ENCODE data around the gene FOXK1.
"Not testable (repeated sequence)": the region's sequence is repeated elsewhere in the genome, so short reads cannot be mapped to it uniquely, and the experiment has no call there.

The FOXK1 gene

GRCh38 chr7:4786015-4786414 lies 103.9 kb downstream of the FOXK1 start:
- no peak for DNase-seq (ENCODE audit: low spot score)

DNA sequence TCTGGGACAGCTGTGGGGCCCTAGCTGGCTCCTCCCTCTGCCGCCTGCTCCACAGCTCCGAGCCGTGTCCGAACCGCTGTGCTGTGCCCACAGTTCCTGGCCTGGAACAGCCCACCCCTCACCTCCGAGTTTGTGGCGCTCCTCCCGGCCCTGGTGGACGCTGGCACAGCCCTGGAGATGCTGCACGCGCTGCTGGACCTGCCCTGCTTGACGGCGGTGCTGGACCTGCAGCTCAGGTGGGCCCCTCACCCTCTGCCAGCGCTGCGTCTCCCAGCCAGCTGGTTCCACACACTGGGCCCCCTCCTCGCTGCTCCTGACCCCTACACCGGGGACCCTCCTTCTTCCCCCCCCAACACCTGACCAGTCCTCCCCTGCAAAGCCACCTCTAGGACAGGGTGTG lies 105.4 kb downstream of the FOXK1 start:
- no peak for DNase-seq (ENCODE audit: low spot score)

- DNase-seq (ENCODE audit: low spot score) = peak; percentile 3
Observed at GRCh38 chr7:4787947-4788626, 106.0 kb downstream of the FOXK1 start.

DNA sequence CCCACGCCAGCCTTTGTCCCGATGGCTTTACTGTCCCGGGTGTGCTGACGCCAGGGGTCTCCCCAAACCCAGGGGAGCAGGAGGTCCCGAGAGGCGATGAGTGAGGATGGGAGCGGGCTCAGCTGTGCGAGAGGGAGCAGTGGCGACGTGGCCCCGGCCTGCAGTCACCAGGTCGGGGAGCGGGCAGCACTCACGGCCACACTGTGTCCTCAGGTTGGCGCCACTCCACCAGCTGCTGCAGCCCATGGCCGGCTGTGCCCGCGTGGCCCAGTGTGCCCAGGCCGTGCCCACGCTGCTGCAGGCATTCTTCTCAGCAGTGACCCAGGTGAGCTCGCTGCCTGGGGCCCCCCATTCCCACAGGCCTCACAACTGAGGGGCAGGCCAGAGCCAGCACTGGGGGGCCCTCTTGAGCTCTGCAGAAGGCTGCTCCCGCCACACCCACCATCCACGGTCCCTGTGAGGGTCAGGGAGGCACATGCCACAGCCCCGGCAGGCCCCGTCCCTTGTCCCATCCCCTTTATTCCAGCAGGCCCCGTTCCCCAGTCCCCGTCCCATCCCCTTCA lies 106.6 kb downstream of the FOXK1 start:
- peak; percentile 5 for DNase-seq (ENCODE audit: low spot score)

- DNase-seq (ENCODE audit: low spot score) = peak; percentile 37
Observed at GRCh38 chr7:4789194-4790077, 107.3 kb downstream of the FOXK1 start.

GRCh38 chr7:4790078-4790465 lies 108.0 kb downstream of the FOXK1 start:
- DNase-seq (ENCODE audit: low spot score) = no peak

DNA sequence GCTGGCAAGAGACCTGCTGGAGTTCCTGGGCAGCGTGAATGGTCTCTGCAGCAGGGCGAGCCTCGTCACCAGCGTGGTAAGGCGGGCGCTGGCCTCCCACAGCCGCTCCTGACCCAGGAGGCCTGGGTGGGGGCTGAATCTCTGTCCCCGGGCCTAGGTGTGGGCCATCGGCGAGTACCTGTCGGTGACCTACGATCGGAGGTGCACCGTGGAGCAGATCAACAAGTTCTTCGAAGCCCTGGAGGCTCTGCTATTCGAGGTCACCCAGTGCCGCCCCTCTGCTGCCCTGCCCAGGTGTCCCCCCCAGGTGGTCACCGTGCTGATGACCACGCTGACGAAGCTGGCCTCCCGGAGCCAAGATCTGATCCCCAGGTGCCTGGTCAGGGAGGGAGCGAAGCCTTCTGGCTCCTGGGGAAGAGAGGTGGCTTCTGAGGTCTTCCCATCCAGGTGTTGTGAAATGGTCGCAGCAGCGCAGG lies 108.5 kb downstream of the FOXK1 start:
- DNase-seq (ENCODE audit: low spot score) = no peak

DNA sequence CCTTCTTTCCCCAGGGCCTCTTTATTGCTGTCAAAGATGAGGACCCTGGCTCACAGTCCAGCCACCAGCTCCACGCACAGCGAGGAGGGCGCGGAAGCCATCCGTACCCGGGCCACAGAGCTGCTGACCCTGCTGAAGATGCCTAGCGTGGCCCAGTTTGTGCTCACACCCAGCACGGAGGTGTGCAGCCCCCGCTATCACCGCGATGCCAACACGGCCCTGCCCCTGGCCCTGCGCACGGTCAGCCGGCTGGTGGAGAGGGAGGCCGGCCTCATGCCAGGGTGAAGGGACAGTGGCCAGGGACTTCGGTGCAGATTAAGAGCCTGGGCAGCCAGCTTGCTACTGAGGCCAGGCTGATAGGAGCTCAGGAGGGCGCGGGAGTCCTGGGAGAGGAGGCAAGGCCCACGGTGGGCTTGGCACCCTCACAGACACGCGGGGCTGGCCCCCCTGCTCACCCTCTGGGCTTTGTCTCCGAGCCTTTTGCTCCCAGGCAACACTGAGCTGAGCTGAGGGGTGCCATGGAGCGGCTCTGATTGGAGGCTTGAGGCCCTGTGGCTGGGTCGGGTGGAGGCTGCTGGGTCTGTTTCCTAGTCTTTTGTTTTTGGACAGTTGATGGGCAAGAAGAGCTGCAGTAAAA lies 109.1 kb downstream of the FOXK1 start:
- peak; percentile 4 for DNase-seq (ENCODE audit: low spot score)

DNA sequence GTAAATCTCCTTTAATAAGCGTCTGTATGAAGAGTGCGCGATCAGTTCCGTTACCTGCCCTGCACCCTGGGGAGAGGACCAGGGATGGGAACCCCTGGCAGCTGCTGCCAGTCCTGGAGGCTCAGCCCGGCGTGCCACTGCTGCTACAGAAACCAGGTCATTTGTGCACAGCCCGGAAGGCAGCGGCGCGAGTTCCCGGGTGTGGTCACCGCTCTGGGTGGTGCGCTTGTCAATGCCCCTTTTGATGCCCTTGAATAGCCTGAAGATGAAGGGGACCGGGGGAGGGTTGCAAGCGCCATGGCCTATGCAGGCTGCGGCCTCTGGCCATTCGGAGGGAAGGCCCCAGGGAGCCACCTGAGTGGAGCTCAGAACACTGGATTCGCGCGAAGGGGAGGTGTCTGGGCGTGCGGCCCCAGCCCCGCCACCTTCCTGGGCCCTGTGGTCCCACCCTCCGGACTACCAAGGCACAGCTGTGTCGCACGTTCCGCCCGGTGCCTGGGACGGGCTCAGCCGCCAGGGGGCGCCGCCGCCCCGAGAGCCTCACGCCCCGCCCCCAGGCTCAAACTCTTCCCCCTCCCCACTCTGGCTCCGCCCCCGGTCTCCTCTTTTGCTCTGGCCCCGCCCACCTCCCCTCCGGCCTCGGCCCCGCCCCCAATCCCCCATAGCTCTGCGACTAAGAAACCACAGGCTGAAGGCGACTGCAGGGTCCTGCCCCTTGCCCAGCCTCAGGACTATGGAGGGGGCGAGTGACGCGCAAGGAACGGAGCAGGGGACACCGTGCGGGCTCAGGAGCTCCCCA lies 109.8 kb downstream of the FOXK1 start:
- peak; percentile 93 for DNase-seq (ENCODE audit: low spot score)

DNA sequence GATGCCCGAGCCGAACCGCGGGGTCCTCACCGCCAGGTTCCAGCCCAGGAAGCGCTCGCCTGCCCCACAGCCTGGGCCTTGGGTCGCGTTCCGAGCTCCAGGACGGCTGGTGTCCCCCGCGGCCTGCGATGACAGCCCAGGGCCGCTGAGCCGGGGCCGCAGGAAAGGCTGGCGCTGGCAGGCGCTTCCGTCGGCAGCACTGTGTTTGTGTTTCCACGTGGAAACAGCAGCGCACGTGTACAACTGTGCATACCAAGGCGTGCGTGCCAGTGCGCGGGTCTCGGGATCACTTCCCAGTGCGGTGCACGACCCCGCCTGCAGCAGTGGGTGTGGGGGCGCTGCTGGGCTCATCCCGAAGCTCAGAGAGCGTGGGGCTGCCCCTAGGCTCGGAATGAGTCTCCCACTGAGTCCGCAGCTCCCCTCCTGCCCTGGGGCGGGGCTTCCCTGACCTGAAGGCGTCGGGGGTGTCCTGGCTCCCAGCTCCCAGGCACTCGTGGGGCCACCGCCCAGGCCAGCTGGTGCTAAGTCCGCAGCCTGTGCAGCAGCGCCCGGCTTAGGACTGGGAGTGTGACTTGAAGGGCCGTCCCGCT lies 110.5 kb downstream of the FOXK1 start:
- peak; percentile 13 for DNase-seq (ENCODE audit: low spot score)

- DNase-seq (ENCODE audit: low spot score) = not testable (repeated sequence)
Observed at GRCh38 chr7:4793385-4793993, 111.4 kb downstream of the FOXK1 start.

DNA sequence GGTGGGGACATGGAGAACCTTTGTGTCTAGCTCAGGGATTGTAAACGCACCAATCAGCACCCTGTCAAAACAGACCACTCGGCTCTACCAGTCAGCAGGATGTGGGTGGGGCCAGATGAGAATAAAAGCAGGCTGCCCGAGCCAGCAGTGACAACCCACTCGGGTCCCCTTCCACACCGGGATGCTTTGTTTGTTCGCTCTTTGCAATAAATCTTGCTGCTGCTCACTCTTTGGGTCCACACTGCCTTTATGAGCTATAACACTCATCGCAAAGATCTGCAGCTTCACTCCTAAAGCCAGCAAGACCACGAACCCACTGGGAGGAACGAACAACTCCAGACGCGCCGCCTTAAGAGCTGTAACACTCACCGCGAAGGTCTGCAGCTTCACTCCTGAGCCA lies 112.1 kb downstream of the FOXK1 start:
- DNase-seq (ENCODE audit: low spot score) = not testable (repeated sequence)

GRCh38 chr7:4794591-4795350 lies 112.7 kb downstream of the FOXK1 start:
- no peak for DNase-seq (ENCODE audit: low spot score)

- no peak for DNase-seq (ENCODE audit: low spot score)
Observed at GRCh38 chr7:4796453-4796852, 114.4 kb downstream of the FOXK1 start.

- DNase-seq (ENCODE audit: low spot score) = peak; percentile 92
Observed at GRCh38 chr7:4797858-4798705, 116.0 kb downstream of the FOXK1 start.

DNA sequence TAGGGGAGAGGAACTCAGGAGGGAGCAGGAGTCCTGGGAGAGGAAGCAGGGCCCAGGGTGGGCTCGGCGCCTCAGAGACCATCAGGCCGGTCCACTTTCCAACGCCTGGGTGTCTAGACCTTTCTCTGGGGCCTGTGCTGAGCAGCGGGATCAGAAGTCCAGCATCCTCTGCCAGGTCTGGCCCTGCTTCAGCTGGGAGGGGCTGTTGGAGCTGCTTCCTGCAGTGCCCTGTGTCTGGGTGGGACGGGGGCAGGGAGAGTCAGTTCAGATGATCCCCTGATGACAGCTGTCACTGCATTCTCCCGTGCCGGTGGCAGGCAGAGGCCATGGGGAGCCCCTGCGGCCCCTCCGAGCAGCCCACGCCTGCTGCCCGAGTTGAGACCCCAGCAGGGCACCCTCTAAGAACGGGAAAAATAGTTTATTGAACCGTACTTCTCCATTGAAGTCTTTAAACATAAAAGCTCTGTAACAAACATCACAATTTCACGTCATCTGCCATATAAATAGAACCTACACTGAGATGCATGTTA lies 116.7 kb downstream of the FOXK1 start:
- no peak for DNase-seq (ENCODE audit: low spot score)

DNA sequence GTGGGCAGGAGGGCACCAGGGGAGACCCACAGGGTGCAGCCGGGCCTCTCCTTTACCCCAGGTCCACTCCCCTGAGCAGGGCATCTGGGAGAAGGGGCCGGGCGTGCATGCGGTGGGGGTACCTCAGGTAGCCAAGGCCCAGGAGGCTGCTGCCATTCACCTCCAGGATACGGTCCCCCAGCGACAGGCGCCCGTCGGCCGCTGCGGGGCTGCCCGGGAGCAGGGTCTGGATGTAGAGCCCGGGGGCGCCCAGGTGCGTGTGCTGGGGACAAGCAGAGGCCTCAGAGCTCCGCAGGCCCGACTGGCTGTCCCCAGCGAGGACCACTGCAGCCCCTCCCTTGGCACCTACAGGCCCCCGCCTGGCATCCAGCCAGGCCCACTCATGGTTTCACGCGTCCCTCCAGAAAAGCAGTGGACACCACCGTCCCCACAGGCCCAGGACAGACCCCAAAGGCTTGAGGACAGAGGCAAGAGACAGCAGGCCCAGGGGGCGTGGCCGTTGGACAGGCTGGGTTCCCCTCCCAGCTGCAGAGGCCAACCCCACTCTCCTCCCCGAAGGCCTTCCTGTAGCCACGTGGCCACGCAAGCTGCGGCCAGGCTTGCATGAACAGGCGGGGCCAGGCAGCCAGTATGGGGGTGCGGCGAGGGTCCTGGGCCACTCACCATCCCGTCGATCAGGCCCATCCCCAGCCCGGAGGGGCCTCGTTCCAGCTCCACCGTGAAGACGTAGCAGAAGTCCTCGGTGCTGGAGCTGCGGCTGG lies 117.6 kb downstream of the FOXK1 start:
- DNase-seq (ENCODE audit: low spot score) = no peak

- no peak for DNase-seq (ENCODE audit: low spot score)
Observed at GRCh38 chr7:4800487-4800886, 118.4 kb downstream of the FOXK1 start.
